ENCODE data around the gene ACOX1.

ACOX1 gene

DNA sequence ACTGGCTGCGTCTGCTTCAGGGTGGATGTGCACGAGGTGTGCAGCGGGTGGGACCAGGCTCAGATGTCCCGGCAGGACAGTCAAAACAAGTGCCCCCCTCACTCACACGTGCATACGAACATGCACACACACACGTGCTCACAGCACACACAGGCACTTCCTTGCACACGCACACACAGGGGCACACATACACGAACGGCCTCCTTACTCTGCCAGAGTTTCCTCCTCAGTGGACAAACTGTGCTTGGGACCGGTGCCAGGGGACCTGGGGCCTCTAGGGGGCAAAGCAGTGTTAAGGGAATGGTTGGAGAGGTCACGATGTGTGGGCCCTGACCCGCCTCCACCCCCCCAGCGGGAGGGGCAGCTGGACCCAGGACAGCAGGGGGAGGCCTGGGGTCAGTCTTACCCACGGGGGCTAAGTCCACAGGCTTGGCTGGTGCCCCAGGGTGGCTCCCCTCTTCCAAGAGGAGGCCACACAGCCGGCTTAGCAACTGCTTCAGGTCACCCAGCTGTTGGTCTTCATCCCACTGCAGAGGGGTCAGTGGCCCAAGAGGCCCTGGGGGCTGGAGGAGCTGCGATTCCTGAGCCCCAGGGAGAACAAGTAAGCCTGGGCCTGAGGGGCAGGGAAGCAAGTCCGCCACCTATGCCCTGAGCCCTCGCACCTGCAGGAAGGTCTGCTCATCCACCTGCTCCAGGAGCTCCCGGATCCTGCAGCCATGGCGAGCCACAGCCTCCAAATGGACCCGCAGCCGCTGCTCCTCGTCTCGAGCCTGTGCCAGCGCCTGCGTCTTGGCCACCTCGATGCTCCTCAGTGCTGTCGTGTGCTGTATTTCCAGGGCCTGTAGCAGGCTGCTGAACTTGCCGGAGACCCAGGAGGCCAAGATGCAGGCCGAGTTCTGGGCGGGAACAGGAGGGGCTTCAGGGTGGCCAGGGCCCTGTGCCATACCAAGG is 87.1 kb downstream of the ACOX1 start:
- no peak for DNase-seq (ENCODE audit: low read depth)
